Measurements from ENCODE around the gene ZMYND15. TPM values are rescaled to one million over a fixed set of nuclear protein-coding genes. Genes with fewer than 3 reads are reported as not detected.
A peak's percentile ranks its signal among the peaks of the same experiment; 100 is the strongest.
"Not testable (repeated sequence)": the region's sequence is repeated elsewhere in the genome, so short reads cannot be mapped to it uniquely, and the experiment has no call there.

Gene ZMYND15, protein sequence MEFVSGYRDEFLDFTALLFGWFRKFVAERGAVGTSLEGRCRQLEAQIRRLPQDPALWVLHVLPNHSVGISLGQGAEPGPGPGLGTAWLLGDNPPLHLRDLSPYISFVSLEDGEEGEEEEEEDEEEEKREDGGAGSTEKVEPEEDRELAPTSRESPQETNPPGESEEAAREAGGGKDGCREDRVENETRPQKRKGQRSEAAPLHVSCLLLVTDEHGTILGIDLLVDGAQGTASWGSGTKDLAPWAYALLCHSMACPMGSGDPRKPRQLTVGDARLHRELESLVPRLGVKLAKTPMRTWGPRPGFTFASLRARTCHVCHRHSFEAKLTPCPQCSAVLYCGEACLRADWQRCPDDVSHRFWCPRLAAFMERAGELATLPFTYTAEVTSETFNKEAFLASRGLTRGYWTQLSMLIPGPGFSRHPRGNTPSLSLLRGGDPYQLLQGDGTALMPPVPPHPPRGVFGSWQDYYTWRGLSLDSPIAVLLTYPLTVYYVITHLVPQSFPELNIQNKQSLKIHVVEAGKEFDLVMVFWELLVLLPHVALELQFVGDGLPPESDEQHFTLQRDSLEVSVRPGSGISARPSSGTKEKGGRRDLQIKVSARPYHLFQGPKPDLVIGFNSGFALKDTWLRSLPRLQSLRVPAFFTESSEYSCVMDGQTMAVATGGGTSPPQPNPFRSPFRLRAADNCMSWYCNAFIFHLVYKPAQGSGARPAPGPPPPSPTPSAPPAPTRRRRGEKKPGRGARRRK
- not detected in 2 replicates for polyA plus RNA-seq
- polyA minus RNA-seq = not detected in 2 replicates

DNA sequence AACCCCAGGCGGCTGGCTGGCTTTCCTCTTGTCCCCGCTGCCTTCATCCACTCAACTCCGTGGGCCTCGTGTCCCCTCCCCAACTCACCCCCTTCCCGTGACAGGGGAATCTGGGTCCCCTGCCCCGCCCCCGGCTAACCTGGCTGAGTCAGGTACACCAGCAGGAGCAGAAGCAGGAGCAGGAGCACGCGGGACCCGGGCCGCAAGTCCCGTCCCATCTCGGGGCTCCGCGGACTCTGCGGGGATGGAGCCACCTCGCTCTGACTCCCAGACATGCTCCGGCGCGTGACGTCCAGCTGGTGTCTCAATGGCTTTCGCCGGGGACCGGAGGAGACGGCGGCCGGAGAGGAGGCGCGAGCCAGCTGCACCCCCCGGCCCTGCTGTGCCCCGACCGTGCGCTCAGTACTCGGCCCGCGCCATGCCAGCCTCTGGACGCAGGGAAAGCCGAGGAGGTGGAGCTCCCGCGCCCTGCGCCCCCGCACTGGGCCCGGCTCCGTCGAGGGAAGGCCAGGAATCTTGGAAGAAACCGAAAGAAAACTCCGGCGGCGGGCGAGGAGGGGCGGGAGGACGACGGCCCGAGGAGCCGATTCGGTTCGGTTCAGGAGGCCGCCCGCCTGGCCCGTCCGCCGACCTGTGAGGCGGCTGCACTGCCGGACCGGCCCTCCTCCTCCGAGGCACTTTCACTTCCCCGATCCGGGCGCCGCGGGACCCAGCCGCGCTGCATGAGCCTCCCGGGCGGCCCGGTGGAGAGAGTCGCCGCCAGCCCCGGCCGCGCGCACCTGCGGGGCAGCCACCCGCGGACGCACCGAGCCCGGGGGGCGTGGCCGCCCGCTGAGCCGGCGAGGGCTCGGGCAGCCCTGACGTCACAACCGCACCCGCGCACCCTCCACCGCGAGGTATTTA, at the start of gene ZMYND15, which contains the start of gene CXCL16:
Gene ZMYND15, plus strand, starts transcription at position 712 of the 903 bp plus-strand sequence. CDS start 716 bp downstream, outside the sequence.
Gene CXCL16, minus strand, starts transcription at position 807 of the 903 bp plus-strand sequence. Its CDS starts 589 bp downstream, at position 218.
- H3F3A ChIP-seq (ENCODE audit: insufficient read depth, low read length, poor library complexity, severe bottlenecking) = no peaks in the 10 kb centered on the region
- no peaks in the 10 kb centered on the region for H3K9me3 ChIP-seq (ENCODE audit: low read length)
- H3K27ac ChIP-seq (ENCODE audit: low read length) = no peak within 1 kb of the TSS
- H2AFZ ChIP-seq (ENCODE audit: low read depth, low read length) = no peak within 1 kb of the TSS
- H3K9me2 ChIP-seq (ENCODE audit: insufficient read depth, low read length) = no peaks in the 10 kb centered on the region
- peaks cover 65% of the 10 kb centered on the region for H3K27me3 ChIP-seq (ENCODE audit: insufficient read depth, low read depth, low read length)
- peak within 1 kb of the TSS; percentile 60 for H3K4me3 ChIP-seq (ENCODE audit: low read length)
- TF ChIP-seq, protein P1, sequence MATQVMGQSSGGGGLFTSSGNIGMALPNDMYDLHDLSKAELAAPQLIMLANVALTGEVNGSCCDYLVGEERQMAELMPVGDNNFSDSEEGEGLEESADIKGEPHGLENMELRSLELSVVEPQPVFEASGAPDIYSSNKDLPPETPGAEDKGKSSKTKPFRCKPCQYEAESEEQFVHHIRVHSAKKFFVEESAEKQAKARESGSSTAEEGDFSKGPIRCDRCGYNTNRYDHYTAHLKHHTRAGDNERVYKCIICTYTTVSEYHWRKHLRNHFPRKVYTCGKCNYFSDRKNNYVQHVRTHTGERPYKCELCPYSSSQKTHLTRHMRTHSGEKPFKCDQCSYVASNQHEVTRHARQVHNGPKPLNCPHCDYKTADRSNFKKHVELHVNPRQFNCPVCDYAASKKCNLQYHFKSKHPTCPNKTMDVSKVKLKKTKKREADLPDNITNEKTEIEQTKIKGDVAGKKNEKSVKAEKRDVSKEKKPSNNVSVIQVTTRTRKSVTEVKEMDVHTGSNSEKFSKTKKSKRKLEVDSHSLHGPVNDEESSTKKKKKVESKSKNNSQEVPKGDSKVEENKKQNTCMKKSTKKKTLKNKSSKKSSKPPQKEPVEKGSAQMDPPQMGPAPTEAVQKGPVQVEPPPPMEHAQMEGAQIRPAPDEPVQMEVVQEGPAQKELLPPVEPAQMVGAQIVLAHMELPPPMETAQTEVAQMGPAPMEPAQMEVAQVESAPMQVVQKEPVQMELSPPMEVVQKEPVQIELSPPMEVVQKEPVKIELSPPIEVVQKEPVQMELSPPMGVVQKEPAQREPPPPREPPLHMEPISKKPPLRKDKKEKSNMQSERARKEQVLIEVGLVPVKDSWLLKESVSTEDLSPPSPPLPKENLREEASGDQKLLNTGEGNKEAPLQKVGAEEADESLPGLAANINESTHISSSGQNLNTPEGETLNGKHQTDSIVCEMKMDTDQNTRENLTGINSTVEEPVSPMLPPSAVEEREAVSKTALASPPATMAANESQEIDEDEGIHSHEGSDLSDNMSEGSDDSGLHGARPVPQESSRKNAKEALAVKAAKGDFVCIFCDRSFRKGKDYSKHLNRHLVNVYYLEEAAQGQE (IDR thresholded peaks at IDR 0.05; ENCODE audit: borderline replicate concordance) = no peak
- peak; percentile 66 for TF ChIP-seq EZH2 (IDR thresholded peaks at IDR 0.05; ENCODE audit: borderline replicate concordance, insufficient read depth, low read length, poor library complexity, severe bottlenecking)
- H3K79me2 ChIP-seq (replicated peaks; ENCODE audit: insufficient read depth, low read length) = no peaks in the 10 kb centered on the region
- no peaks in the 10 kb centered on the region for H4K20me1 ChIP-seq (ENCODE audit: insufficient read depth)
- H3K36me3 ChIP-seq (ENCODE audit: insufficient read depth, low read length) = no peaks in the 10 kb centered on the region
- peak within 1 kb of the TSS; percentile 16 for H3K9ac ChIP-seq (ENCODE audit: low read length)
- H3K4me2 ChIP-seq (ENCODE audit: low read length) = no peak within 1 kb of the TSS

DNA sequence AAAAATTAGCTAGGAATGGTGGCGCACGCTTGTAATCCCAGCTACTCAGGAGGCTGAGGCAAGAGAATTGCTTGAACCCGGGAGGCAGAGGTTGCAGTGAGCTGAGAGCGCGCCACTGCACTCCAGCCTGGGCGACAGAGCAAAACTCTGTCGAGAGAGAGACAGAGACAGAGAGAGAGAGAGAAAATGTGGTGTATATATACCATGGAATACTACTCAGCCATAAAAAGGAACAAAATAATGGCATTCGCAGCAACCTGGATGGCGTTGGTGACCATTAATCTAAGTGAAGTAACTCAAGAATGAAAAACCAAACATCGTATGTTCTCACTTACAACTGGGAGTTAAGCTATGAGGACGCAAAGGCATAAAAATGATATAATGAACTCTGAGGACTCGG, 49.8 kb upstream of the ZMYND15 start:
- not testable (repeated sequence) for H2AFZ ChIP-seq (ENCODE audit: low read depth, low read length); H4K20me1 ChIP-seq (ENCODE audit: insufficient read depth)
- peaks cover 13% of the 10 kb centered on the region for H3K79me2 ChIP-seq (replicated peaks; ENCODE audit: insufficient read depth, low read length)

DNA sequence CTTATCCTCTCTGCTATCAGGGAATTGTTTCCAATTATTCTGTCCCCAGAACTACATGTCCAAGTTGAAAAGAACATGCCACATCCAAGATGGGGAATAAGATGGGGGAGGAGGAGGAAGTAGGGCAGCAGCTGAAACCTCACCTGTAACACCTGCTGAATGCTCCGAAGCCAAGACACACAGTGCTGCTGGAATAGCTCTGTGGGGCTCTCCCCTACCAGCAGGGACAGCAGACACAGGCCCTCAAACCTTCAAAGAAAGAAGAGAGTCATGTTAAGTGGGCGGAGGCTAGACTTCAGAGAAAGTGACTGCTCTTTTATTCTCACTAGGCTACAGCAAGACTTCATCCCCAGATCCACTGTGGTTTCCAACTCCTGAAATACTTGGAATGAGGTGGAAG, 48.9 kb upstream of the ZMYND15 start:
- no peak overlapping the region for H3K4me3 ChIP-seq (ENCODE audit: low read length)
- TF ChIP-seq, protein P1 (IDR thresholded peaks at IDR 0.05; ENCODE audit: borderline replicate concordance) = no peak
- TF ChIP-seq MXI1 (conservative IDR thresholded peaks at IDR 0.05; ENCODE audit: poor library complexity, severe bottlenecking) = no peak
- TF ChIP-seq RAD21 (conservative IDR thresholded peaks at IDR 0.05) = no peak
- TF ChIP-seq POLR2AphosphoS5 (IDR thresholded peaks at IDR 0.05) = no peak
- TF ChIP-seq SMC3 (conservative IDR thresholded peaks at IDR 0.05; ENCODE audit: poor library complexity) = no peak
- no peak for TF ChIP-seq EP300 (conservative IDR thresholded peaks at IDR 0.05; ENCODE audit: poor library complexity, severe bottlenecking)
- TF ChIP-seq EZH2 (IDR thresholded peaks at IDR 0.05; ENCODE audit: borderline replicate concordance, insufficient read depth, low read length, poor library complexity, severe bottlenecking) = no peak
- TF ChIP-seq, protein P2, sequence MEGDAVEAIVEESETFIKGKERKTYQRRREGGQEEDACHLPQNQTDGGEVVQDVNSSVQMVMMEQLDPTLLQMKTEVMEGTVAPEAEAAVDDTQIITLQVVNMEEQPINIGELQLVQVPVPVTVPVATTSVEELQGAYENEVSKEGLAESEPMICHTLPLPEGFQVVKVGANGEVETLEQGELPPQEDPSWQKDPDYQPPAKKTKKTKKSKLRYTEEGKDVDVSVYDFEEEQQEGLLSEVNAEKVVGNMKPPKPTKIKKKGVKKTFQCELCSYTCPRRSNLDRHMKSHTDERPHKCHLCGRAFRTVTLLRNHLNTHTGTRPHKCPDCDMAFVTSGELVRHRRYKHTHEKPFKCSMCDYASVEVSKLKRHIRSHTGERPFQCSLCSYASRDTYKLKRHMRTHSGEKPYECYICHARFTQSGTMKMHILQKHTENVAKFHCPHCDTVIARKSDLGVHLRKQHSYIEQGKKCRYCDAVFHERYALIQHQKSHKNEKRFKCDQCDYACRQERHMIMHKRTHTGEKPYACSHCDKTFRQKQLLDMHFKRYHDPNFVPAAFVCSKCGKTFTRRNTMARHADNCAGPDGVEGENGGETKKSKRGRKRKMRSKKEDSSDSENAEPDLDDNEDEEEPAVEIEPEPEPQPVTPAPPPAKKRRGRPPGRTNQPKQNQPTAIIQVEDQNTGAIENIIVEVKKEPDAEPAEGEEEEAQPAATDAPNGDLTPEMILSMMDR (IDR thresholded peaks at IDR 0.05; ENCODE audit: poor library complexity, severe bottlenecking) = no peak
- no peak for TF ChIP-seq TAF1 (IDR thresholded peaks at IDR 0.05; ENCODE audit: low read depth)
- H2AFZ ChIP-seq (ENCODE audit: low read depth, low read length) = no peak overlapping the region
- H4K20me1 ChIP-seq (ENCODE audit: insufficient read depth) = no peaks in the 10 kb centered on the region
- H3K9me2 ChIP-seq (ENCODE audit: insufficient read depth, low read length) = no peaks in the 10 kb centered on the region
- peaks cover 13% of the 10 kb centered on the region for H3K79me2 ChIP-seq (replicated peaks; ENCODE audit: insufficient read depth, low read length)
- H3F3A ChIP-seq (ENCODE audit: insufficient read depth, low read length, poor library complexity, severe bottlenecking) = no peaks in the 10 kb centered on the region
- no peaks in the 10 kb centered on the region for H3K27me3 ChIP-seq (ENCODE audit: insufficient read depth, low read depth, low read length)
- H3K9me3 ChIP-seq (ENCODE audit: low read length) = no peaks in the 10 kb centered on the region
- H3K36me3 ChIP-seq (ENCODE audit: insufficient read depth, low read length) = no peaks in the 10 kb centered on the region
- H3K4me2 ChIP-seq (ENCODE audit: low read length) = no peak overlapping the region
- no peak overlapping the region for H3K27ac ChIP-seq (ENCODE audit: low read length)
- no peak overlapping the region for H3K9ac ChIP-seq (ENCODE audit: low read length)

More for the DNA sequence above, 49.8 kb upstream of the ZMYND15 start:
- not testable (repeated sequence) for H3K9me2 ChIP-seq (ENCODE audit: insufficient read depth, low read length); H3K4me3 ChIP-seq (ENCODE audit: low read length); H3K4me2 ChIP-seq (ENCODE audit: low read length); H3K9me3 ChIP-seq (ENCODE audit: low read length); H3K9ac ChIP-seq (ENCODE audit: low read length); H3K27ac ChIP-seq (ENCODE audit: low read length); H3K27me3 ChIP-seq (ENCODE audit: insufficient read depth, low read depth, low read length); H3K36me3 ChIP-seq (ENCODE audit: insufficient read depth, low read length); H3F3A ChIP-seq (ENCODE audit: insufficient read depth, low read length, poor library complexity, severe bottlenecking)
